ENCODE results near the gene TMEM129. TPM values are rescaled to one million over a fixed set of nuclear protein-coding genes. Genes with fewer than 3 reads are reported as not detected.

The TMEM129 gene
- total RNA-seq, 1 donor from 2014 or later = 20.0 TPM

DNA sequence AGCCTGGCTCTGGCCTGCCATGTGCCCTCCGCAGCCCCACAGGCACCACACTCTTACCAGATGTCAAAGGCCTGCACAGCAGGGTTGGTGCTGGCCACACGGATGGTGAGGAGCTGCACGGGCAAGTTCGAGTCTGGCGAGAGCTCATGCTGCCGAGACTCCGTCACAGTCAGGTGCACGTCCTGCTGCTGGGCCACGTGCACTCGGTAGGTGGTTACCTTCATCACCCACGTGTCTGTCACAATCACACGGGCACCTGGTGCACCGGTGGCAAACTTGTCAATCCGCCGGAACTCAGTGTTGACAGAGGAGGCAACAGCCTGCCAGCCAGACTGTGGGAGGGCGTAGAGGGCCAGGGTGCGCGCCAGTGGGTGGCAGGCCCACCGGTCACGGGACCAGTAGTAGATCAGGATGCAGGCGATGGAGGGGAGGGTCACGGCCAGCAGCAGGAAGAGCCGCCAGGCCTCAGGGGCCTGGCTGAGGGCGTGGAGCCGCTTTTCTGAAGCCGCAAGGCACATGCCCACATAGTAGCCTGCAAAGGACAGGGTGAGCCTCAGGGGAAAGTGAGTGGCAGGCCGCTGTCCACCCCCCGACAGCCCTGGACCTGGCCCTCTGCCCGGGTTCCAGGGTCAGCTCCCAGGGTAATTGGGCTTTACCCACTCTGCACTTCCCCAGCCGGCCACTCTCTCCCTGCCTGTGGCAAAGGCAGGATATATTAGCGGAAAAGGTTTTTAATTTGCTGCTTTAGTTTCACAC lies 2.9 kb downstream of the TMEM129 start:
- Histone ChIP-seq H3K4me3 (ENCODE audit: low read depth, low read length) (no peak overlapping the region), H3K36me3 (ENCODE audit: control insufficient read depth, insufficient read depth, low read length) (peaks cover 6% of the 10 kb centered on the region), H3K27me3 (ENCODE audit: control insufficient read depth, insufficient read depth, low read length) (no peaks in the 10 kb centered on the region)
- no peak for DNase-seq (ENCODE audit: low read depth)
- TF ChIP-seq, protein P1, sequence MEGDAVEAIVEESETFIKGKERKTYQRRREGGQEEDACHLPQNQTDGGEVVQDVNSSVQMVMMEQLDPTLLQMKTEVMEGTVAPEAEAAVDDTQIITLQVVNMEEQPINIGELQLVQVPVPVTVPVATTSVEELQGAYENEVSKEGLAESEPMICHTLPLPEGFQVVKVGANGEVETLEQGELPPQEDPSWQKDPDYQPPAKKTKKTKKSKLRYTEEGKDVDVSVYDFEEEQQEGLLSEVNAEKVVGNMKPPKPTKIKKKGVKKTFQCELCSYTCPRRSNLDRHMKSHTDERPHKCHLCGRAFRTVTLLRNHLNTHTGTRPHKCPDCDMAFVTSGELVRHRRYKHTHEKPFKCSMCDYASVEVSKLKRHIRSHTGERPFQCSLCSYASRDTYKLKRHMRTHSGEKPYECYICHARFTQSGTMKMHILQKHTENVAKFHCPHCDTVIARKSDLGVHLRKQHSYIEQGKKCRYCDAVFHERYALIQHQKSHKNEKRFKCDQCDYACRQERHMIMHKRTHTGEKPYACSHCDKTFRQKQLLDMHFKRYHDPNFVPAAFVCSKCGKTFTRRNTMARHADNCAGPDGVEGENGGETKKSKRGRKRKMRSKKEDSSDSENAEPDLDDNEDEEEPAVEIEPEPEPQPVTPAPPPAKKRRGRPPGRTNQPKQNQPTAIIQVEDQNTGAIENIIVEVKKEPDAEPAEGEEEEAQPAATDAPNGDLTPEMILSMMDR (IDR thresholded peaks at IDR 0.05; ENCODE audit: insufficient read depth, low read length, severe bottlenecking) = no peak
- no peak for FAIRE-seq

DNA sequence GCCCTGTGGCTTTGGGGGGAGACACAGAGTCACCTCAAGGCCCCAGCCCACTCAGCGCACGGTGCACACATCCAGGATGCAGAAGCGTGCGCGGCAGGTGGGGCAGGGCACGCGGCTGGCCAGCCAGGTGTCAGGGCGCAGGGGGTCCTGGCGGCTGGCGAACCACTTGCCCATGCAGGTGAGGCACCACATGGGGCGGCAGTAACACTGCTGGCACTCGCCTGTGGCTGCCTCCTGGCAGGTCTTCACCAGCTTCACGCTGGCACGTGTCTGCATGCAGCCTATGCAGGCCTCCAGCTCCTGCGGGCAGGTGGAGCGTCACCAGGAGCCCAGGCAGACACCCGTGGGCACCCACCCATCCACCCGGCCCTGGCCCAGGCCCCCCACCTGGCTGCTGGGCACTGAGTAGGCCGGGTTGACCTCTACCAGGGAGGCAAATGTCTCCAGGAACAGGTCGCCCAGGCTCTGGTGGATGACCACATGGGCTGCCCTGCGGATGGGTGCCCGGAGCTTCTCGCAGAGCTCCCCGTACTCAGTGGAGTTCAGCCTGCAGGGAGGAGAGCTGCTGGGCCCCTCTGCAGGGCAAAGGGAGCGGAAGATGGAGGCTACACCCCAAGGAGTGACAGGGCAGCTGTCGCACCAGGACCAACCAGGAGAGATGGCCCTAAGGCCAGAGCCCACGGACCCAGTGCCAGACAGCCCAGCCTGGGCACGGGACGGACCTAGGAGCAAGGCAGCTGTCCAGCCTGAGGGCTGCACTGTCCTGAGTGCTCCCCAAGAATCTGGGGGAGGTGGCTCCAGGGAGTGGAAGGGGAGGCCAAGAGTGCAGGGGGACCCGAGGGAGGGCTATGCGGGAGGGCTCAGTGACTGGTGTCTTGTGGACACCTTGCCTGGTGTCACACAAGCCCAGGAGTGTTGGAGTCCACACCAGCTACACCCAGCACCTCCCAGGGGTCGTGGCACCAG lies 3.7 kb downstream of the TMEM129 start:
- Histone ChIP-seq H3K36me3 (ENCODE audit: control insufficient read depth, insufficient read depth, low read length) (peaks cover 6% of the 10 kb centered on the region), H3K27me3 (ENCODE audit: control insufficient read depth, insufficient read depth, low read length) (no peaks in the 10 kb centered on the region), H3K4me3 (ENCODE audit: low read depth, low read length) (no peak overlapping the region)
- FAIRE-seq = no peak
- TF ChIP-seq, protein P1 (IDR thresholded peaks at IDR 0.05; ENCODE audit: insufficient read depth, low read length, severe bottlenecking) = no peak
- no peak for DNase-seq (ENCODE audit: low read depth)

DNA sequence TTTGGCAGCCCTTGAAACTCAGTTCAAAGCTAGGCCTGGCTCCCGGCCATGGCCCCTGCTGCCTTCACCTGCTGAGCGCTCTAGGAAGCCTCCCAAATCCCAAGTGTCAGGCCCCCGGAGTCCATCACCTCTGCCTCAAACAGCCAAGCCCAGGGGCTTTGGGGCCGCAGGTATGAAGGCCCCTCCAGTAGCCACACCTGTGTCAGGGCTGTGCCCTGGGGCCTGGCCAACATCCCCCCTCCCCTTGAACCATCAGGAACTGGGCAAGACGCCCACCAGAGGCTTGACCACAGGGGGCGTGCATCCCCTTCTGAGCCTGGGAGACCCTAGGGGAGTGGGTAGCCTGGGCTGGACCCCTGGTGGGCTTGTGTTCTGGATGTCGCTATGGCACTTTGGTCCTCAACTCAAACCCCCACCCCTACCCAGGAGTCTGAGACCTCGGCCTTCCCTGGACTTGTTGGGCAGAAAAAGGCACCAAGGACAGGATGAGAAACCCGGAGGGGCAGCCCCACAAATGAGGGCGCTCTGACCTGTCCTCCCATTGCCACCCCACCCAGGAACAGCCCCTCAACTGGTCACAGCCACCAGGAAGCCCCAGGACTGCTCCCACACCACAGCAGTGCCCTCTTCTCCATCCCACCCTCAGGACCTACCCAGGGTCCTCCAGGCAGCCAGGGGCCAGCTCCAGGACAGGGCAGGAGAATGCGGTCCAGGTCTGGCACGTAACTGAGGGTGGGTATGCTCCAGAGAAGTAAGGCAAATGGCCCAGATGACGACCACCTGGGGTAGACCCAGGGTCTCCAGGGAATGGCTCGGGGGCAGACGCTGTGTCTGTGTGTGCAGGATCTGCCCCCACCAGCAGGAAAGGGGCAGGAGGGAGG lies 4.8 kb downstream of the TMEM129 start:
- no peak for FAIRE-seq
- TF ChIP-seq, protein P1 (IDR thresholded peaks at IDR 0.05; ENCODE audit: insufficient read depth, low read length, severe bottlenecking) = no peak
- no peak overlapping the region for H3K4me3 ChIP-seq (ENCODE audit: low read depth, low read length)
- DNase-seq (ENCODE audit: low read depth) = no peak
- peaks cover 6% of the 10 kb centered on the region for H3K36me3 ChIP-seq (ENCODE audit: control insufficient read depth, insufficient read depth, low read length)
- no peaks in the 10 kb centered on the region for H3K27me3 ChIP-seq (ENCODE audit: control insufficient read depth, insufficient read depth, low read length)

DNA sequence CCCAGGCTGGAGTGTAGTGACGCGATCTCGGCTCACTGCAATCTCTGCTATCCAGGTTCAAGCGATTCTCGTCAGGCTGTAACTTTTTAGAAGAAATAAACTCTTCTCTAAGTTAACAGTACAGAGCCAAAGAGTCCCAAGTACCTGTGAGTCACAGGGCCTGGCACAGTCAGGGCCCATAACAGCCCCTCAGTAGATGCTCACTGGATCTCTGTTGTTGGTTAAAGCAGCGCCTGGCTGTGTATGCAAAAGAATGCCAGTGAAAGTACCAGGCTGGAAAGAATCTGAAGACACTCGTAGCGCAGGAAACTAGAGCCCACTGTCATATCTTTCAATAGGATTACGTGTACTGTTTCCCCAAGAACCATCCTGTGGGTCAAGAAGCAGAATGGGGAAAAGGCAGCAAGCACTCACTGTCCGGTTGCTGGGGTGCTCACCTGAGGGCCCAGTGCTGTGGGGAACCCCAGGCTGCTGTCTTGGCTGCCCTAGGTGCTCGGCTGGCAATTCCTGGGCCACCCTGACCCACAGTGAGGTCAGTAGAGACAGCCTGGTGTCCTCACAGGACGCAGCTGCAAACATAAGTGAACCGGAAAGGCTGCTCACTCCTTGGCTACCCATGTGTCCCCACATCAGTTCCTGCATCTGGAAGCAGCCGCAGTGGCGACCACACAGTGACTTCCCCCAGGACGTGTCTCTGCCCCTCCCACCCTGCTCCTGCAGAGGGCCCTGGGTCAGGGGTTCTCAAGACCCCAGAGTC lies 5.9 kb downstream of the TMEM129 start:
- TF ChIP-seq, protein P1 (IDR thresholded peaks at IDR 0.05; ENCODE audit: insufficient read depth, low read length, severe bottlenecking) = no peak
- Histone ChIP-seq H3K36me3 (ENCODE audit: control insufficient read depth, insufficient read depth, low read length) (peaks cover 8% of the 10 kb centered on the region), H3K27me3 (ENCODE audit: control insufficient read depth, insufficient read depth, low read length) (no peaks in the 10 kb centered on the region), H3K4me3 (ENCODE audit: low read depth, low read length) (no peak overlapping the region)
- FAIRE-seq (no peak), DNase-seq (ENCODE audit: low read depth) (no peak)
